ENCODE measurements around the gene CFHR5.
A peak's percentile ranks its signal among the peaks of the same experiment; 100 is the strongest.
"Not testable (repeated sequence)": the region's sequence is repeated elsewhere in the genome, so short reads cannot be mapped to it uniquely, and the experiment has no call there.

CFHR5 gene

DNA sequence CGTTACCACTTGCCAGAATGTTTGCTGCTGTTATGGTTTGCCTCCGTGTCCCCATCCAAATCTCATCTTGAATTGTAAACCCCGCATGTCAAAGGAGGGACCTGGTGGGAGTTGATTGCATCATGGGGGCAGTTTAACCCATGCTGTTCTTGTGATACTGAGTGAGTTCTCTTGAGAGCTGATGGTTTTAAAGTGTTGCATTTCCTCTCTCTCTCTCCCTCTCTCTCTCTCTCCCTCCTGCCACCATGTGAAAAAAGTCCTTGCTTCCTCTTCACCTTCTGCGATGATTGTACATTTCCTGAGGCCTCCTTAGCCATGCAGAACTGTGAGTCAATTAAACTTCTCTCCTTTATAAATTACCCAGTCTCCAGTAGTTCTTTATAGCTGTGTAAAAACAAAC is 44.4 kb downstream of the CFHR5 start:
- DNase-seq (ENCODE audit: low read depth): no peak
- no peak overlapping the region for H3K4me3 ChIP-seq (ENCODE audit: low read length)
- TF ChIP-seq, protein P1, sequence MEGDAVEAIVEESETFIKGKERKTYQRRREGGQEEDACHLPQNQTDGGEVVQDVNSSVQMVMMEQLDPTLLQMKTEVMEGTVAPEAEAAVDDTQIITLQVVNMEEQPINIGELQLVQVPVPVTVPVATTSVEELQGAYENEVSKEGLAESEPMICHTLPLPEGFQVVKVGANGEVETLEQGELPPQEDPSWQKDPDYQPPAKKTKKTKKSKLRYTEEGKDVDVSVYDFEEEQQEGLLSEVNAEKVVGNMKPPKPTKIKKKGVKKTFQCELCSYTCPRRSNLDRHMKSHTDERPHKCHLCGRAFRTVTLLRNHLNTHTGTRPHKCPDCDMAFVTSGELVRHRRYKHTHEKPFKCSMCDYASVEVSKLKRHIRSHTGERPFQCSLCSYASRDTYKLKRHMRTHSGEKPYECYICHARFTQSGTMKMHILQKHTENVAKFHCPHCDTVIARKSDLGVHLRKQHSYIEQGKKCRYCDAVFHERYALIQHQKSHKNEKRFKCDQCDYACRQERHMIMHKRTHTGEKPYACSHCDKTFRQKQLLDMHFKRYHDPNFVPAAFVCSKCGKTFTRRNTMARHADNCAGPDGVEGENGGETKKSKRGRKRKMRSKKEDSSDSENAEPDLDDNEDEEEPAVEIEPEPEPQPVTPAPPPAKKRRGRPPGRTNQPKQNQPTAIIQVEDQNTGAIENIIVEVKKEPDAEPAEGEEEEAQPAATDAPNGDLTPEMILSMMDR (conservative IDR thresholded peaks at IDR 0.05; ENCODE audit: low read length): no peak

DNA sequence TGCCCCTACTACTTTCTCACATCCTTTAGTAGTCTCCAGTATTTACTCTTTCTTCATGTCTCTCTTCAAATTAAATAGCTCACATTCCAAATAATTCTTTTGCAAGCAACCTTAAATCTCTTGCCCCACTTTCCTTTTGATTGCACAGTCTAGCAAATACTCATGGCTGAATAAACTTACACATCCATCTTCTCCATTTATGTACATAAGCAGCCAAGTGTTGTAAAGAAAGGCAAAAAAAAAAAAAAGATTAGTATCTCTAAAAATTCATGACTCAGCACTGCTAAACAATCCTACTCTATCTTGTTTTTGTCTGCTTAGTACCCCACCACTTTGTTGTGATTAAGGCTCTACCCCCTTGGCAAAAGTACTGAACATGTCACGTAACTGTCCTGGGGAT is 47.1 kb downstream of the CFHR5 start:
- peak; percentile 68 for DNase-seq (ENCODE audit: low read depth)
- no peak overlapping the region for H3K4me3 ChIP-seq (ENCODE audit: low read length)
- TF ChIP-seq, protein P1 (conservative IDR thresholded peaks at IDR 0.05; ENCODE audit: low read length): no peak

DNA sequence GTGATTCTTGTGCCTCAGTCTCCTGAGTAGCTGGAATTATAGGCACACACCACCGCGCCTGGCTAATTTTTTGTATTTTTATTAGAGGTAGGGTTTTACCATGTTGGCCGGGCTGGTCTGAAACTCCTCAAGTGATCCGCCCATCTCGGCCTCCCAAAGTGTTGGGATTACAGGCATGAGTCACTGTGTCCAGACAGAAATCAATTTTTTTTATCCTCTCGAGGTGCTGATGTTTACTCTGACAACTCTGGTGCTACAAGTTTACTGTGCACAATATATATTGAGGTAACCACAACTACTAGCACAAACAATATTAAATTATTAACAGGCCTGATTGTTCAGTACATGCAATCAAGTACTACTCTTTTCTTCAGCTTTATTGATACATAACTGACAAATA is 50.0 kb downstream of the CFHR5 start:
- DNase-seq (ENCODE audit: low read depth): no peak
- H3K4me3 ChIP-seq (ENCODE audit: low read length): no peak overlapping the region
- TF ChIP-seq, protein P1 (conservative IDR thresholded peaks at IDR 0.05; ENCODE audit: low read length): no peak

DNA sequence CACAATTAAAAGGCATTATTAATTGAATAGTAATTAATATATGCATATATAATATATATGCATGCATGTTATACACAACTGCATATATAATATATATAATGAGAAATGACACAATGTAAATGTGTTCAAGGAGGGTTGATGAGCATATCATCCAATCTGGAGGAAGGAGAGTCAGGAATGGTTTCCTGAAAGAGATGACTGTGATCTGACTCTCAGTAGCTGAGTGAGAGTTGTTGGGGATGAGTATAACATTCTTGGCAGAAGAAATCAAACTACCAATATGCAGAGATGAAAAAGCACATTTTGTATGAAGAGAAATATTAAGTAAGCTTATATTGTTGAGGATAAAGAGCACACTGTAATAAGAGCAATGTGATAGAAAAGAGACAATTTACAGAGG is 52.4 kb downstream of the CFHR5 start:
- H3K4me3 ChIP-seq (ENCODE audit: low read length): no peak overlapping the region
- TF ChIP-seq, protein P1 (conservative IDR thresholded peaks at IDR 0.05; ENCODE audit: low read length): no peak
- no peak for DNase-seq (ENCODE audit: low read depth)

DNA sequence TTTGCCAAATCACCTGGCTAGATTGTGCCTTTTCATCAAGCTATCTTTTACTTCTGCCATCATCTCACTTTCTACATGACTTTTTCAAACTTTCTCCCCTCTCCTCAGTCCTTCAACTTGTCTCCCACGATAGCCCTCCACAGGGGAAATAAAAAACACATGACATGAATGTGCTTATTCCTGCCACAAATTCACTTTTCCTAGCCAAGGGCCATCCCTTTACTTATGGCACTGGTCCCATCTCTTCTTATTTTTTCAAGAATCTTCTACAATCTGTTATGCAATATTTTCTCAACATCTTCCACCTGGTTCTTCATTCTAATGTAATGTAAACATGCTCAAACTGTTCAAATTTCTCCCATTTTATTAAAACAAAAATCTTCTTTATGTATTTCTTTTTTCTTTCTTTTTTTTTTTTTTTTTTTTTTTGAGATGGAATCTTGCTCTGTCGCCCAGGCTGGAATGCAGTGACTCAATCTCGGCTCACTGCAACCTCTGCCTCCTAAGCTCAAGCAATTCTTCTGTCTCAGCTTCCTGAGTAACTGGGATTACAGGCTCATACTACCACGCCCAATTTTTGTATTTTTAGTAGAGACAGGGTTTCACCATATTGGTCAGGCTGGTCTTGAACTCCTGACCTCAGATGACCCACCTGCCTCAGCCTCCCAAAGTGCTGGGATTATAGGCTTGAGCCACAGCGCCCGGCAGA is 57.4 kb downstream of the CFHR5 start:
- peak; percentile 80 for DNase-seq (ENCODE audit: low read depth)
- H3K4me3 ChIP-seq (ENCODE audit: low read length): not testable (repeated sequence)

DNA sequence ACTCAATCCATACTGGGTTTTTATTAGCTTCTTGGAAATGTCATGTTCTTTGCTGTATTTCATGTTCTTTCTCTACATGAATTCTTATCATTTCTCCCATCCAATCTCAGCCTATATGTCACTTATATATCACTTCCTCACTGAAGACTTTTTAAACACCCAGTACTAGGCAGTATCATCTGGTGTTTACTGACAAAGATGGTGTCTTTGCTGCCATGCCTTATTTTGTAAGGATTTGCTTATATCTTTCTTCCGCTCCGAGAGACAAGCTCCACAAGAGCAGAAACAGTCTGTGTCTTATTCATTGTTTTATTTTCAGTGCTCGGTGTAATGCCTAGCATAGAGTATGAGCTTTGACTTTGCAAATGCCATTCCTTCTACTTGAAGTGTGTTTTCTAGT is 59.5 kb downstream of the CFHR5 start:
- TF ChIP-seq, protein P1 (conservative IDR thresholded peaks at IDR 0.05; ENCODE audit: low read length): no peak
- no peak overlapping the region for H3K4me3 ChIP-seq (ENCODE audit: low read length)
- DNase-seq (ENCODE audit: low read depth): no peak

DNA sequence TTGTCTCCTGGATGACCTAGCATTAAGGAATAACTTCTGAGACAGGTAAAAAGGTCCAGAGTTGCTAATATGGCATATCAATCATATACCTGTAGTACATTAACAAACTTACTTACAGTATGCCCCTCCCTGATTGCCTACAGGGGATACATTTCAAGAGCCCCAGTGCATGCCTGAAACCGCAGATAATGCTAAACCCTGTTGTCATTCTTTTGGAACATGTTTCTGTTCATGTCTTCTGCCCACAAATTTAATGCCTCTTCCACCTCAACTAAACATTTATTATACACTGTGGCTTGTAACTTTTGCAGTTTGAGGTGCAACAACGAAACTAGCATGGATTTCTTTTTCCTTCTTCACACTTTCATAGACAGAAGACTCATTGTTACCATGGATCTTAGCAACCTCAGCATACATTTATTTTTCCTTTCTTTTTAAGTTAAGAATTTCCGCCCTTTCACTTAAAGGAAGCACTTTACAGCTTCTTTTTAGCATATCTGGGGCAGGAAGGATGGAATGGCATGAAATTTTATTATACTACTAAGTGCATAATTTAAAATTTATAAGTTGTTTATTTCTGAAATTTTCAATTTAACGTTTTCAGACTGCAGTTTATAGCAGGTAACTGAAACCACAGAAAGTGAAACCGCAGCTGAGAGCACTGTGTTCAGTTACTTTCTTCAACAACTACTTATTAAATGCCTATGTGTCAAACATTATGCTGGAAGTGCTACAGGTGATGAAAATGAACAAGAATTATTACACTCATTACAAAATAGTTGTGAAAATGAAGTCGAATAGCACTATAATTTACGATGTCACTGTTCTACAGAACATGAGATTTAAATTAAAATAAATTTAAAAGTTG is 64.4 kb downstream of the CFHR5 start:
- no peak overlapping the region for H3K4me3 ChIP-seq (ENCODE audit: low read length)
- no peak for DNase-seq (ENCODE audit: low read depth)
- TF ChIP-seq, protein P1 (conservative IDR thresholded peaks at IDR 0.05; ENCODE audit: low read length): no peak

Data from AG10803 (cell line).